ENCODE measurements around the gene GUCY2D. TPM values are rescaled to one million over a fixed set of nuclear protein-coding genes. Genes with fewer than 3 reads are reported as not detected.
"Not testable (repeated sequence)": the region's sequence is repeated elsewhere in the genome, so short reads cannot be mapped to it uniquely, and the experiment has no call there.

Gene GUCY2D
- total RNA-seq, 1 donor from 2014 or later = not detected

DNA sequence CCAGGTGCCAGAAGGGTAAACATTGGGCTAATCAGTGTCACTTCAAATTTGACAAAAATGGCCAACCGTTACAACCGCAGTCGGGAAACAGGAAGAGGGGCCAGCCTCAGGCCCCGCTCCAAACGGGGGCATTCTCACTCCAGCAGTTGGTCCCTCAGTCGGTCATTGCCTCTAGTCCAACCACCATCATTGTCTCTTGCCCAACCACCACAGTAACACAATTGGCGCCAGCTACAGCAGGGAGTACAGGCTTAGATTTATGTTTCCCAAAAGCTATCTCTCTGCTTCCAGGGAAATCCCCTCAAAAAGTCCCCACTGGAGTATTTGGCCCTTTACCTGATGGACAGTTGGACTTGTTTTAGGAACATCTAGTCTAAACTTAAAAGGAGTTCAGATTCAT lies 56.7 kb downstream of the GUCY2D start:
- TF ChIP-seq, protein P1, sequence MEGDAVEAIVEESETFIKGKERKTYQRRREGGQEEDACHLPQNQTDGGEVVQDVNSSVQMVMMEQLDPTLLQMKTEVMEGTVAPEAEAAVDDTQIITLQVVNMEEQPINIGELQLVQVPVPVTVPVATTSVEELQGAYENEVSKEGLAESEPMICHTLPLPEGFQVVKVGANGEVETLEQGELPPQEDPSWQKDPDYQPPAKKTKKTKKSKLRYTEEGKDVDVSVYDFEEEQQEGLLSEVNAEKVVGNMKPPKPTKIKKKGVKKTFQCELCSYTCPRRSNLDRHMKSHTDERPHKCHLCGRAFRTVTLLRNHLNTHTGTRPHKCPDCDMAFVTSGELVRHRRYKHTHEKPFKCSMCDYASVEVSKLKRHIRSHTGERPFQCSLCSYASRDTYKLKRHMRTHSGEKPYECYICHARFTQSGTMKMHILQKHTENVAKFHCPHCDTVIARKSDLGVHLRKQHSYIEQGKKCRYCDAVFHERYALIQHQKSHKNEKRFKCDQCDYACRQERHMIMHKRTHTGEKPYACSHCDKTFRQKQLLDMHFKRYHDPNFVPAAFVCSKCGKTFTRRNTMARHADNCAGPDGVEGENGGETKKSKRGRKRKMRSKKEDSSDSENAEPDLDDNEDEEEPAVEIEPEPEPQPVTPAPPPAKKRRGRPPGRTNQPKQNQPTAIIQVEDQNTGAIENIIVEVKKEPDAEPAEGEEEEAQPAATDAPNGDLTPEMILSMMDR (conservative IDR thresholded peaks at IDR 0.05; ENCODE audit: low read depth, low read length) = no peak
- no peak for DNase-seq (ENCODE audit: low read depth)

DNA sequence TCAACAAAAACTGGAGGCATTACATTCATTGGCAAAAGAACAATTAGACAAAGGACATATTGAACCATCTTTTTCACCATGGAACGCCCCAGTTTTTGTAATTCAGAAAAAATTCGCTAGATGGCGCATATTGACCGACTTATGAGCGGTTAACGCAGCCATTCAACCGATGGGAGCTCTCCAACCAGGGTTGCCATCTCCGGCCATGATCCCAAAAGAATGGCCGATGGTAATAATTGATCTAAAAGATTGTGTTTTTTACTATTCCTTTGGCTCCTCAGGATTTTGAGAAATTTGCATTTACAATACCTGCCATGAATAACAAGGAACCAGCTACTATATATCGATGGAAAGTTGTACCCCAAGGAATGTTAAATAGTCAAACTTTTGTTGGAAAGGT lies 57.9 kb downstream of the GUCY2D start:
- TF ChIP-seq, protein P1 (conservative IDR thresholded peaks at IDR 0.05; ENCODE audit: low read depth, low read length) = peak; percentile 69
- no peak overlapping the region for H3K4me3 ChIP-seq (ENCODE audit: low read depth, low read length)
- DNase-seq (ENCODE audit: low read depth) = no peak

More for the DNA sequence above, 56.7 kb downstream of the GUCY2D start:
- H3K4me3 ChIP-seq (ENCODE audit: low read depth, low read length) = no peak overlapping the region

DNA sequence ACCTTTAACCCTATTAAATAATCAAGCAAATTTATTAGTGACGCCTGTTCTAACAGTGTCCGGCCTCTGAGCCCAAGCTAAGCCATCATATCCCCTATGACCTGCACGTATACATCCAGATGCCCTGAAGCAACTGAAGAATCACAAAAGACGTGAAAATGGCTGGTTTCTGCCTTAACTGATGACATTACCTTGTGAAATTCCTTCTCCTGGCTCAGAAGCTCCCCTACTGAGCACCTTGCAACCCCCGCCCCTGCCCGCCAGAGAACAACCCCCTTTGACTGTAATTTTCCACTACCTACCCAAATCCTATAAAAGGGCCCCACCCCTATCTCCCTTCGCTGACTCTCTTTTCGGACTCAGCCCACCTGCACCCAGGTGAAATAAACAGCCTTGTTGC lies 59.4 kb downstream of the GUCY2D start:
- DNase-seq (ENCODE audit: low read depth); H3K4me3 ChIP-seq (ENCODE audit: low read depth, low read length): not testable (repeated sequence)

DNA sequence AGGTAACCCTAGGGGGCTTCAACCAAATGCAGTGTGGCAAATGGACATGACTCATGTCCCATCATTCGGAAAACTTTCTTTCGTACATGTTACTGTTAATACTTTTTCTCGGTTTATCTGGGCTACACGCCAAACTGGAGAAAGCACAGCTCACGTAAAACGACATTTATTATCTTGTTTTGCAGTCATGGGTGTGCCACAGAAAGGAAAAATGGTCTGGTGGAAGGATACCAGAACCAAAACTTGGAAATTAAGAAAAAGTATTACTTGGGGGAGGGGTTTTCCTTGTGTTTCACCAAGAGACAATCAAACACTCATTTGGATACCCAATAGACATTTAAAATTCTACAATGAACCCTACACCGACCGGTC lies 60.0 kb downstream of the GUCY2D start:
- no peak overlapping the region for H3K4me3 ChIP-seq (ENCODE audit: low read depth, low read length)
- TF ChIP-seq, protein P1 (conservative IDR thresholded peaks at IDR 0.05; ENCODE audit: low read depth, low read length) = no peak
- DNase-seq (ENCODE audit: low read depth) = no peak

DNA sequence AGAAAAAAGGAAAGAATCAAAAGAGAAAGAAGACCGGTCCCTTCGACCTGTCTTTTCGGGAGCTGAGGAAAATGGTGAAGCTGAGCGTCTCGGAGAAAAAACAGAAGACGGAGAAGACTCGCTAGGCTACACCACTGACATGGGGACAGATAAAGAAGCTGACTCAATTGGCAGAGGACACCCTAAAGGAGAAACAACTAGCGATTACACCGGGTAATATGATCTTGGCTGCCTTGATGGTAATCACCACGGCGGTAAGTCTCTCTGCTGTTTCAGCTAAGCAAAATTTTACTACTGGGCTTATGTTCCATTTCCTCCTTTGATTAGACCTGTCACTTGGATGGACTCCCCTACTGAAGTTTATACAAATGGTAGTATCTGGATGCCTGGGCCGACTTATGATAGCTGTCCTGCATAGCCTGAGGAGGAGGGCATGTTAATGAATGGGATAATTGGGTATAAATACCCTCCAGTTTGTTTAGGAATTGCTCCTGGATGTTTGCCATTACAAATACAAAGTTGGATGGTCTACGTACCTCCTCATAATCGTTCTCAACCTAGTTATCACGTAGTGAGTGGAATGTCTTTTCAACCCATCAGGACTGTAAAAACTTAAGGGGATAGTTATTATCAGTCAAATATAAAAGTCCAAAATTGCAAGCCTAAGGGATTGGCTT lies 60.5 kb downstream of the GUCY2D start:
- DNase-seq (ENCODE audit: low read depth) = no peak
- TF ChIP-seq, protein P1 (conservative IDR thresholded peaks at IDR 0.05; ENCODE audit: low read depth, low read length) = no peak
- no peak overlapping the region for H3K4me3 ChIP-seq (ENCODE audit: low read depth, low read length)

DNA sequence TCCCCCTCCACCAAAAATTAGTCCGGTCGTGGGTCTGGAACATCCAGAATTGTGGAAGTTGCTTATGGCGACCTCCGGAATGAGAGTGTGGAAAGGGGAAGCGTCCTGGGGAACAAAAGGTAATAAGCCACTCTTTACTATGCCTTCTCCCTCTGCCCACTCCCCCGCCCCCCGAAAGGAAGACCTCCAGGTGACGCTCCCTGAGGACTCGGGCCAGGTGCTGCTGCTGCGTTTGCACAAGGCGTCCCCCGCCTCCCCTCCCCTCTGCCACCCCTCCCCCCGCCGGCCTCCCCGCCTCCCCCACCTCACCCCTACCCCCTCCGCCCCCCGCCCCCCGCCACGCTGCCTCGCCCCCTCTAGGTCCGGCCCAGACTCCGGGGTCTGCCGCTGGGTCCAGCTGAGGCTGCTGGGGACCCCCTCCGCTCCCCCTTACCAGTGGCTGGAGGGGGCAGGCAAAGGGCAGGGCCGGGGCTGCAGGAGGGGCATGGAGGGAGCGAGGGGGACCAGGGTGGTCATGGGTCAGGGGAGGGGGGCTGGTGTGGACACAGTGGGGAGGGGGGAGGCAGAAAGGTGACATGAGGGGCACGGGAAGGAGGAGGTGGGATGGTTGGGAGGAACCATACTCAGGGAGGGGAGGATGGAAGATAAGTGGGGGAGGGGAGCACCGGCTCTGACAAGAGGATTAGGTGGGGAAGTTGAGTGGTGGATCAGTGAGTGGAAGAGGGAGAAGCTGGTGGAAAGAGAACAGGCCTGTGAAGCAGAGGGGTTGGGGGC lies 61.5 kb downstream of the GUCY2D start:
- TF ChIP-seq, protein P1 (conservative IDR thresholded peaks at IDR 0.05; ENCODE audit: low read depth, low read length) = no peak
- no peak overlapping the region for H3K4me3 ChIP-seq (ENCODE audit: low read depth, low read length)

DNA sequence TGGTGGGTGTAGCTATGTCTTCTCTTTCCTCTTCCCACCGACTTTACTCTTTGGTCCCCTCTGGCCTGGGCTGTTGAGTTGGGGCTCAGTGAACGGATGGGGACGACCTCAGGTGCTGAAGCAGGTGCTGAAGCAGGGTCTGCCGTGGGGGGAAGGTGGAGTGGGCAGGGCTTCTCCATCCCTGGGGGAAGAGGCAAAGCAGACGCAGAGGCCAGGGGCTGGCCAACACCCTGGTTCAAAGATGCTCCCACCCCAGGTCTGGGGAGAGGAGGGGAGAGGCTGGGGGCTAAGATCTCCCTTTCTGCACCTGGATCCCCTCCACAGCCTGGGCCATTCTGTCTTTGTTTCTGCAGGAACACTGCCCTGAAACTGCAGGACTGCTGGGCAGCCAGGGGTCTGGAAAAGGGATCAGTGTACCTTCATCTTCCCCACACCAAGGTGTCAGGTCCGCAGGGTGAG lies 62.2 kb downstream of the GUCY2D start:
- TF ChIP-seq, protein P1 (conservative IDR thresholded peaks at IDR 0.05; ENCODE audit: low read depth, low read length) = no peak
- H3K4me3 ChIP-seq (ENCODE audit: low read depth, low read length) = no peak overlapping the region
- no peak for DNase-seq (ENCODE audit: low read depth)

More for the DNA sequence above, 61.5 kb downstream of the GUCY2D start:
- no peak for DNase-seq (ENCODE audit: low read depth)
